Transverse colon (tissue), 4 donors: Measurements from ENCODE around the gene TDRD7.
A peak's percentile ranks its signal among the peaks of the same experiment; 100 is the strongest.

ENCODE experiments used
- EP300 ChIP-seq: sonication (generic); formaldehyde crosslinking; IDR thresholded peaks from one replicate; pipeline ENCODE4 v1.6.1; 2017; ENCODE audit warnings: antibody characterized with exemption, low read depth
- POLR2A ChIP-seq: fragments of 450-650 bp; IDR thresholded peaks from one replicate; pipeline ENCODE4 v1.6.1; 2016; ENCODE audit warnings: antibody characterized with exemption, mild to moderate bottlenecking, moderate library complexity
- POLR2AphosphoS5 ChIP-seq, 3 donors: sonication (generic); formaldehyde crosslinking; IDR thresholded peaks; one replicate each; pipeline ENCODE4 v1.6.1; 2016; ENCODE audit warnings: antibody characterized with exemption in 3 of 3
- TF ChIP-seq, protein P1 (sequence below), 5 experiments: fragments of 200-600 bp in 3 of 5; fragments of 450-650 bp in 2 of 5; sonication (generic) in 3 of 5; IDR thresholded peaks; 1 replicate in 2 of 5; 2 replicates in 3 of 5; pipeline ENCODE4 v1.5.1; 2016 to 2017; ENCODE audit warnings: antibody characterized with exemption in 5 of 5, inconsistent platforms in 3 of 5, mild to moderate bottlenecking in 2 of 5, moderate library complexity in 1 of 5

GRCh38 chr9:97386733-97387503, 25.0 kb upstream of the TDRD7 start:
- TF ChIP-seq, protein P1, sequence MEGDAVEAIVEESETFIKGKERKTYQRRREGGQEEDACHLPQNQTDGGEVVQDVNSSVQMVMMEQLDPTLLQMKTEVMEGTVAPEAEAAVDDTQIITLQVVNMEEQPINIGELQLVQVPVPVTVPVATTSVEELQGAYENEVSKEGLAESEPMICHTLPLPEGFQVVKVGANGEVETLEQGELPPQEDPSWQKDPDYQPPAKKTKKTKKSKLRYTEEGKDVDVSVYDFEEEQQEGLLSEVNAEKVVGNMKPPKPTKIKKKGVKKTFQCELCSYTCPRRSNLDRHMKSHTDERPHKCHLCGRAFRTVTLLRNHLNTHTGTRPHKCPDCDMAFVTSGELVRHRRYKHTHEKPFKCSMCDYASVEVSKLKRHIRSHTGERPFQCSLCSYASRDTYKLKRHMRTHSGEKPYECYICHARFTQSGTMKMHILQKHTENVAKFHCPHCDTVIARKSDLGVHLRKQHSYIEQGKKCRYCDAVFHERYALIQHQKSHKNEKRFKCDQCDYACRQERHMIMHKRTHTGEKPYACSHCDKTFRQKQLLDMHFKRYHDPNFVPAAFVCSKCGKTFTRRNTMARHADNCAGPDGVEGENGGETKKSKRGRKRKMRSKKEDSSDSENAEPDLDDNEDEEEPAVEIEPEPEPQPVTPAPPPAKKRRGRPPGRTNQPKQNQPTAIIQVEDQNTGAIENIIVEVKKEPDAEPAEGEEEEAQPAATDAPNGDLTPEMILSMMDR (IDR thresholded peaks at IDR 0.05) = peak; percentile 92 to 99 (median 97)
- no peak for TF ChIP-seq POLR2AphosphoS5 (IDR thresholded peaks at IDR 0.05)
- TF ChIP-seq POLR2A = no peak
- TF ChIP-seq EP300 = no peak
